ENCODE results near the gene PCGF2. TPM values are rescaled to one million over a fixed set of nuclear protein-coding genes. Genes with fewer than 3 reads are reported as not detected.
A peak's percentile ranks its signal among the peaks of the same experiment; 100 is the strongest.

Gene PCGF2
- total and polyA plus RNA-seq, 9 of the 15 experiments (the other 6 are each of a cell fraction or from before 2014, with no cell fraction given): 1.3 to 33.4 (median 7.0) TPM

GRCh38 chr17:38735161-38735997 is 12.8 kb downstream of the PCGF2 start:
- WGBS (ENCODE audit: insufficient coverage, low coverage, missing lambda C conversion rate): 37% methylated on average over 17 of the region's 23 CpGs
- POLR2A ChIA-PET: interaction anchor here (0.5 to 1.0 kb wide), 3 partner anchors 12 to 136 kb away, joined by 3 read pairs; no protein-coding TSS in a partner anchor
- TF ChIP-seq ZC3H8 (IDR thresholded peaks at IDR 0.05): no peak
- TF ChIP-seq ZNF512 (tag; IDR thresholded peaks at IDR 0.05): no peak
- no peak for TF ChIP-seq ZNF507 (tag; conservative IDR thresholded peaks at IDR 0.05)
- TF ChIP-seq GTF2B (IDR thresholded peaks at IDR 0.05; ENCODE audit: extremely low read depth, insufficient read length): no peak
- TF ChIP-seq AFF1 (IDR thresholded peaks at IDR 0.05; ENCODE audit: low read depth in 1 of 2, partially characterized antibody in 2 of 2): no peak
- peak; percentile 71 for TF ChIP-seq POLR2G (IDR thresholded peaks at IDR 0.05; ENCODE audit: low read depth, low read length)
- TF ChIP-seq HMG20A (CRISPR knock-in tag; conservative IDR thresholded peaks at IDR 0.05): no peak
- TF ChIP-seq SMARCE1 (IDR thresholded peaks at IDR 0.05): 0 out of 2 replicates have a peak, but pooled peaks have one; percentile 34
- TF ChIP-seq MAZ (CRISPR knock-in tag; conservative IDR thresholded peaks at IDR 0.05 in 1 of 2, IDR thresholded peaks at IDR 0.05 in 1 of 2): peak in 1 of 2 experiments; percentile 24; a peak in 1 of 4 replicates
- no peak for TF ChIP-seq SREBF2 (CRISPR knock-in tag; IDR thresholded peaks at IDR 0.05)
- TF ChIP-seq CHAMP1 (IDR thresholded peaks at IDR 0.05): no peak

More at GRCh38 chr17:38735161-38735997, 12.8 kb downstream of the PCGF2 start:
- Histone ChIP-seq H3K4me2 (ENCODE audit: insufficient read depth, low read length) (no peak overlapping the region), H3K27me3 (ENCODE audit: control insufficient read depth in 2 of 2, insufficient read depth in 2 of 2, low read length in 2 of 2) (no peaks in the 10 kb centered on the region), H3K9me1 (ENCODE audit: control insufficient read depth, insufficient read depth, low read length) (peaks cover 5% of the 10 kb centered on the region), H3K79me2 (ENCODE audit: control insufficient read depth, insufficient read depth, low read length) (peaks cover 23% of the 10 kb centered on the region), H3K9me3 (replicated peaks; ENCODE audit: control insufficient read depth, insufficient read depth, low read depth, low read length) (no peaks in the 10 kb centered on the region), H2AFZ (ENCODE audit: low read depth, low read length) (no peak overlapping the region), H3K4me3 (no peak overlapping the region), H3K9ac (ENCODE audit: insufficient read depth in 1 of 2, low read depth in 2 of 2, low read length in 2 of 2) (peak overlapping the region in 1 of 2 experiments; percentile 83; a peak in 2 of 4 replicates), H3K27ac (ENCODE audit: extremely low read depth, low read depth, low read length) (no peak overlapping the region), H3K36me3 (ENCODE audit: control insufficient read depth, insufficient read depth, low read length) (peaks cover 78% of the 10 kb centered on the region; the same call in 2 of the 3 replicates), H4K20me1 (replicated peaks; ENCODE audit: control insufficient read depth, insufficient read depth, low read length) (0 out of 2 replicates have a peak, but pooled peaks cover 3% of the 10 kb centered on the region), H3K4me1 (replicated peaks in 1 of 2; ENCODE audit: control insufficient read depth in 2 of 2, insufficient read depth in 2 of 2, low read length in 2 of 2) (peaks cover 21 to 57% of the 10 kb centered on the region in 2 experiments; a peak in 4 of 5 replicates)
- BruUV-seq (replicated peaks): no TSS peak
- ATAC-seq (peak; percentile 58), FAIRE-seq (no peak), DNase-seq (ENCODE audit: extremely low read depth in 1 of 4, low spot score in 3 of 4) (peak; percentile 72 to 82 (median 80))
- CTCF ChIA-PET (ENCODE audit: low intra/inter-chr PET ratio): interaction anchor here (1.4 to 3.0 kb wide), 3 partner anchors 59 to 417 kb away, joined by 5 to 25 read pairs (median 6); no protein-coding TSS in a partner anchor
- intact Hi-C loops (cut with micrococcal nuclease) (loop anchor here (1.0 kb wide), 1 partner anchor 58 kb away; no protein-coding TSS in a partner anchor), in situ Hi-C loops (cut with MboI) (no loop called here)

All from K562 (cell line).